ENCODE data around the gene EXOSC10. TPM values are rescaled to one million over a fixed set of nuclear protein-coding genes. Genes with fewer than 3 reads are reported as not detected.
A peak's percentile ranks its signal among the peaks of the same experiment; 100 is the strongest.

EXOSC10 gene
- polyA plus RNA-seq, 1 of the 3 experiments (the other 2 are of a cell fraction) = 62.5 TPM

- Histone ChIP-seq H2AFZ (ENCODE audit: low read depth) (no peak overlapping the region), H3K4me3 (ENCODE audit: low read depth in 2 of 2, low read length in 1 of 2) (no peak overlapping the region), H4K20me1 (ENCODE audit: insufficient read depth) (no peaks in the 10 kb centered on the region), H3K4me1 (ENCODE audit: control insufficient read depth in 1 of 2, insufficient read depth in 2 of 2, low read depth in 1 of 2, low read length in 1 of 2) (peaks cover 4 to 29% of the 10 kb centered on the region in 2 experiments; a peak in 2 of 4 replicates), H3K36me3 (replicated peaks in 1 of 2; ENCODE audit: control insufficient read depth in 1 of 2, insufficient read depth in 2 of 2, low read length in 1 of 2) (peaks cover 13 to 45% of the 10 kb centered on the region in 2 experiments), H3K9ac (no peak overlapping the region), H3K9me3 (no peaks in the 10 kb centered on the region), H3F3A (replicated peaks; ENCODE audit: insufficient read depth) (peaks cover 14% of the 10 kb centered on the region), H3K27me3 (ENCODE audit: insufficient read depth) (no peaks in the 10 kb centered on the region), H3K4me2 (no peak overlapping the region), H3K27ac (ENCODE audit: low read depth in 2 of 2, low read length in 1 of 2) (no peak overlapping the region; a peak in 1 of 4 replicates), H3K9me2 (no peaks in the 10 kb centered on the region), H3K79me2 (ENCODE audit: insufficient read depth) (no peaks in the 10 kb centered on the region)
- TF ChIP-seq IRF3 (IDR thresholded peaks at IDR 0.05; ENCODE audit: low read depth, low read length) = no peak
- peak; percentile 50; the same call in 1 of the 2 replicates for TF ChIP-seq MXI1 (IDR thresholded peaks at IDR 0.05; ENCODE audit: low read depth, low read length)
- TF ChIP-seq TAF1 (IDR thresholded peaks at IDR 0.05; ENCODE audit: borderline replicate concordance, low read depth, low read length) = no peak
- TF ChIP-seq CHD2 (IDR thresholded peaks at IDR 0.05; ENCODE audit: low read length, partially characterized antibody) = peak; percentile 55
- no peak for TF ChIP-seq ELF1 (IDR thresholded peaks at IDR 0.05)
- no peak for TF ChIP-seq EZH2phosphoT487 (IDR thresholded peaks at IDR 0.05; ENCODE audit: borderline replicate concordance, low read depth)
- TF ChIP-seq GATA2 (CRISPR knock-in tag; IDR thresholded peaks at IDR 0.05) = peak; percentile 36; the same call in 1 of the 2 replicates
- no peak for TF ChIP-seq SIN3A (IDR thresholded peaks at IDR 0.05; ENCODE audit: borderline replicate concordance, low read depth, low read length)
- no peak for TF ChIP-seq MEF2A (IDR thresholded peaks at IDR 0.05; ENCODE audit: borderline replicate concordance, low read depth)
- TF ChIP-seq RCOR1 (IDR thresholded peaks at IDR 0.05; ENCODE audit: low read length) = peak; percentile 80
- TF ChIP-seq SMC3 (IDR thresholded peaks at IDR 0.05; ENCODE audit: low read depth, low read length) = no peak
- peak in 1 of 2 experiments; percentile 67; a peak in 2 of 4 replicates for TF ChIP-seq EP300 (IDR thresholded peaks at IDR 0.05; ENCODE audit: borderline replicate concordance in 1 of 2, low read depth in 1 of 2, low read length in 1 of 2)
- TF ChIP-seq RAD21 (IDR thresholded peaks at IDR 0.05; ENCODE audit: low read length) = peak; percentile 20
- TF ChIP-seq TEAD4 (IDR thresholded peaks at IDR 0.05; ENCODE audit: borderline replicate concordance, insufficient read depth) = no peak
- peak; percentile 17; the same call in 1 of the 2 replicates for TF ChIP-seq TCF12 (IDR thresholded peaks at IDR 0.05)
- no peak for TF ChIP-seq YY1 (IDR thresholded peaks at IDR 0.05; ENCODE audit: low read depth)
- no peak for TF ChIP-seq NRF1 (IDR thresholded peaks at IDR 0.05; ENCODE audit: low read depth, low read length)
- TF ChIP-seq, protein P1, sequence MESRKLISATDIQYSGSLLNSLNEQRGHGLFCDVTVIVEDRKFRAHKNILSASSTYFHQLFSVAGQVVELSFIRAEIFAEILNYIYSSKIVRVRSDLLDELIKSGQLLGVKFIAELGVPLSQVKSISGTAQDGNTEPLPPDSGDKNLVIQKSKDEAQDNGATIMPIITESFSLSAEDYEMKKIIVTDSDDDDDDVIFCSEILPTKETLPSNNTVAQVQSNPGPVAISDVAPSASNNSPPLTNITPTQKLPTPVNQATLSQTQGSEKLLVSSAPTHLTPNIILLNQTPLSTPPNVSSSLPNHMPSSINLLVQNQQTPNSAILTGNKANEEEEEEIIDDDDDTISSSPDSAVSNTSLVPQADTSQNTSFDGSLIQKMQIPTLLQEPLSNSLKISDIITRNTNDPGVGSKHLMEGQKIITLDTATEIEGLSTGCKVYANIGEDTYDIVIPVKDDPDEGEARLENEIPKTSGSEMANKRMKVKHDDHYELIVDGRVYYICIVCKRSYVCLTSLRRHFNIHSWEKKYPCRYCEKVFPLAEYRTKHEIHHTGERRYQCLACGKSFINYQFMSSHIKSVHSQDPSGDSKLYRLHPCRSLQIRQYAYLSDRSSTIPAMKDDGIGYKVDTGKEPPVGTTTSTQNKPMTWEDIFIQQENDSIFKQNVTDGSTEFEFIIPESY (IDR thresholded peaks at IDR 0.05; ENCODE audit: borderline replicate concordance, low read depth) = no peak
- CTCF ChIA-PET = interaction anchor here (0.7 to 2.1 kb wide), 2 partner anchors 12 to 54 kb away, joined by 3 to 7 read pairs; no protein-coding TSS in a partner anchor
- no peak for DNase-seq
- POLR2A ChIA-PET = interaction anchor here (1.1 kb wide), 1 partner anchor 12 kb away, joined by 3 read pairs; no protein-coding TSS in a partner anchor
- 57% methylated on average over 10 of the region's 12 CpGs for WGBS (ENCODE audit: low lambda C conversion rate)
These were observed 45.0 kb upstream of the EXOSC10 start for GRCh38 chr1:11144570-11145256.
